ENCODE results near the gene S100A11. TPM values are rescaled to one million over a fixed set of nuclear protein-coding genes. Genes with fewer than 3 reads are reported as not detected.

Gene S100A11
- total RNA-seq, 1 experiment from 2014 or later = 302 TPM

DNA sequence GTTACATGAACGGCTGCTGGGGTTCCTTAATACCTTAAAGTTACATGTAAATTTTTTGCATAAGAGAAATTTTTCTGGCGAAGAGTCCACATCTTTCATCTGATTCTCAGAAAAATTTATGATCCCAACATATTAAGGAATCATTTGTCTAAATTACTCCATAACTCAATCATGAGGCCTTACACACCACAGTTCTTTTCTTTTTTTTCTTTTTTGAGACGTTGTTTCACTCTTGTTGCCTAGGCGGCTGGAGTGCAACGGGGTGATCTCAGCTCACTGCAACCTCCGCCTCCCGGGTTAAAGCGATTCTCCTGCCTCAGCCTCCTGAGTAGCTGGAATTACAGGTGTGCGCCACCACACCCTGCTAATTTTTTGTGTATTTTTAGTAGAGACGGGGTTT, 2.1 kb upstream of the S100A11 start:
- Histone ChIP-seq H3K27ac (ENCODE audit: insufficient read length, low read depth, low read length) (no peak overlapping the region), H4K5ac (ENCODE audit: insufficient read length, low read depth, low read length) (no peak overlapping the region), H3K79me2 (ENCODE audit: insufficient read depth, low read length) (no peaks in the 10 kb centered on the region), H4K8ac (replicated peaks; ENCODE audit: insufficient read length, low read depth, low read length) (no peak overlapping the region), H3K27me3 (ENCODE audit: insufficient read depth, low read length) (no peaks in the 10 kb centered on the region), H3K4me1 (ENCODE audit: insufficient read depth, low read length) (peaks cover 5% of the 10 kb centered on the region; the same call in 1 of the 2 replicates), H3K4me2 (ENCODE audit: insufficient read depth, insufficient read length, low read length) (no peak overlapping the region), H2AK5ac (ENCODE audit: insufficient read length, low read length) (no peak overlapping the region), H3K14ac (ENCODE audit: insufficient read depth, low read length) (no peak overlapping the region), H2BK5ac (ENCODE audit: insufficient read length, low read length) (no peak overlapping the region), H3K23ac (ENCODE audit: insufficient read length, low read depth, low read length) (no peak overlapping the region), H2BK15ac (ENCODE audit: low read depth, low read length) (no peak overlapping the region), H4K91ac (ENCODE audit: insufficient read length, low read depth, low read length) (no peak overlapping the region), H3T11ph (ENCODE audit: low read length) (no peak overlapping the region), H3K79me1 (ENCODE audit: insufficient read depth, low read depth, low read length, poor library complexity, severe bottlenecking) (no peaks in the 10 kb centered on the region), H2AFZ (ENCODE audit: low read length) (no peak overlapping the region), H3K23me2 (ENCODE audit: insufficient read length, low read depth, low read length, poor library complexity, severe bottlenecking) (peaks cover 14% of the 10 kb centered on the region), H3K9me3 (ENCODE audit: control insufficient read depth, low read depth, low read length) (no peaks in the 10 kb centered on the region), H3K56ac (ENCODE audit: insufficient read length, low read depth, low read length) (no peak overlapping the region), H4K20me1 (ENCODE audit: control insufficient read depth, insufficient read depth, insufficient read length) (no peaks in the 10 kb centered on the region), H2BK12ac (ENCODE audit: insufficient read length, low read depth, low read length) (no peak overlapping the region), H2BK120ac (ENCODE audit: low read depth, low read length, poor library complexity, severe bottlenecking) (no peak overlapping the region), H3K18ac (ENCODE audit: insufficient read length, low read depth, low read length) (no peak overlapping the region), H3K4ac (ENCODE audit: low read depth, low read length) (no peak overlapping the region), H3K9ac (ENCODE audit: extremely low read depth, insufficient read length, low read length) (no peak overlapping the region), H2BK20ac (ENCODE audit: low read depth, low read length, poor library complexity, severe bottlenecking) (no peak overlapping the region)
- H3K36me3 Mint-ChIP-seq (ENCODE audit: insufficient read depth in 1 of 3, low read depth in 3 of 3) = peaks cover 0 to 2% (median 0%) of the 10 kb centered on the region in 3 experiments; a peak in 1 of 7 replicates
- H3K9me3 Mint-ChIP-seq = no peaks in the 10 kb centered on the region
- DNase-seq = no peak
- TF ChIP-seq, protein P1, sequence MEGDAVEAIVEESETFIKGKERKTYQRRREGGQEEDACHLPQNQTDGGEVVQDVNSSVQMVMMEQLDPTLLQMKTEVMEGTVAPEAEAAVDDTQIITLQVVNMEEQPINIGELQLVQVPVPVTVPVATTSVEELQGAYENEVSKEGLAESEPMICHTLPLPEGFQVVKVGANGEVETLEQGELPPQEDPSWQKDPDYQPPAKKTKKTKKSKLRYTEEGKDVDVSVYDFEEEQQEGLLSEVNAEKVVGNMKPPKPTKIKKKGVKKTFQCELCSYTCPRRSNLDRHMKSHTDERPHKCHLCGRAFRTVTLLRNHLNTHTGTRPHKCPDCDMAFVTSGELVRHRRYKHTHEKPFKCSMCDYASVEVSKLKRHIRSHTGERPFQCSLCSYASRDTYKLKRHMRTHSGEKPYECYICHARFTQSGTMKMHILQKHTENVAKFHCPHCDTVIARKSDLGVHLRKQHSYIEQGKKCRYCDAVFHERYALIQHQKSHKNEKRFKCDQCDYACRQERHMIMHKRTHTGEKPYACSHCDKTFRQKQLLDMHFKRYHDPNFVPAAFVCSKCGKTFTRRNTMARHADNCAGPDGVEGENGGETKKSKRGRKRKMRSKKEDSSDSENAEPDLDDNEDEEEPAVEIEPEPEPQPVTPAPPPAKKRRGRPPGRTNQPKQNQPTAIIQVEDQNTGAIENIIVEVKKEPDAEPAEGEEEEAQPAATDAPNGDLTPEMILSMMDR (conservative IDR thresholded peaks at IDR 0.05) = no peak
- WGBS (ENCODE audit: extremely low coverage, insufficient read length, low lambda C conversion rate) = no CpG with 5 or more reads among the region's 10 CpGs
- no peaks in the 10 kb centered on the region; the same call in none of the 2 replicates for H3K27me3 Mint-ChIP-seq (ENCODE audit: low read depth)
- no peak overlapping the region for H3K27ac Mint-ChIP-seq
- no peak overlapping the region for H3K4me3 Mint-ChIP-seq
- H3K4me1 Mint-ChIP-seq = peaks cover 26 to 45% of the 10 kb centered on the region in 2 experiments
